B cell (primary cell): ENCODE results near the gene CSTF2. TPM values are rescaled to one million over a fixed set of nuclear protein-coding genes. Genes with fewer than 3 reads are reported as not detected.

Experiments used
- ATAC-seq: fragments of 200-7000 bp; cut with Tn5 transposase; one replicate; pipeline ENCODE4 v1.10.0; 2021; ENCODE audit warnings: low read depth, mild to moderate bottlenecking, moderate number of reproducible peaks, moderate library complexity
- CTCF ChIA-PET: fragments of 350-600 bp; sonication (Branson Sonifier 250); formaldehyde crosslinking; loops from one replicate; lab custom pipeline; 2021; ENCODE audit warnings: antibody characterized with exemption, inconsistent platforms; lab: Charles Lee
- POLR2A ChIA-PET: fragments of 350-600 bp; sonication (Branson Sonifier 250); formaldehyde crosslinking; loops from one replicate; lab custom pipeline; 2021; ENCODE audit warnings: antibody characterized with exemption; lab: Charles Lee
- DNase-seq: peaks from one replicate; pipeline ENCODE4 v3.0.0; 2013
- H2AFZ ChIP-seq: 2 replicates; pipeline ENCODE4 v1.6.1; 2012; ENCODE audit warnings: mild to moderate bottlenecking, low read depth, low read length; ENCODE audit not compliant: insufficient read depth, poor library complexity, severe bottlenecking
- H3K27ac ChIP-seq, 2 donors: 1 replicate in 1 of 2; 2 replicates in 1 of 2; pipeline ENCODE4 v1.5.1; 2012 to 2013; ENCODE audit warnings: low read length in 2 of 2, mild to moderate bottlenecking in 2 of 2, moderate library complexity in 1 of 2
- H3K27me3 ChIP-seq, 4 experiments: fragments of 200-600 bp in 1 of 4; sonication (generic) in 1 of 4; replicated peaks in 1 of 4; 1 replicate in 2 of 4; 2 replicates in 2 of 4; pipeline versions ENCODE4 v1.6.1 to v1.7.0; 2013 to 2016; ENCODE audit warnings: low read length in 3 of 4, mild to moderate bottlenecking in 2 of 4, mixed read lengths in 1 of 4, moderate library complexity in 1 of 4; ENCODE audit not compliant: insufficient read depth in 4 of 4, control insufficient read depth in 3 of 4; ENCODE audit errors: control extremely low read depth in 1 of 4
- H3K36me3 ChIP-seq, 2 experiments: replicated peaks in 1 of 2; 1 replicate in 1 of 2; 2 replicates in 1 of 2; pipeline versions ENCODE4 v1.6.1 to v1.7.1; 2013; ENCODE audit warnings: low read length in 1 of 2; ENCODE audit not compliant: insufficient read depth in 2 of 2, control insufficient read depth in 1 of 2; ENCODE audit errors: control extremely low read depth in 1 of 2, extremely low read depth in 1 of 2
- H3K4me1 ChIP-seq, 2 donors: fragments of 200-600 bp in 1 of 2; sonication (generic) in 1 of 2; 1 replicate in 1 of 2; 2 replicates in 1 of 2; pipeline versions ENCODE4 v1.5.1 to v1.6.1; 2013 to 2017; ENCODE audit warnings: low read length in 2 of 2; ENCODE audit not compliant: control insufficient read depth in 2 of 2, insufficient read depth in 2 of 2
- H3K4me2 ChIP-seq: replicated peaks from 2 replicates; pipeline ENCODE3; 2012; ENCODE audit warnings: mild to moderate bottlenecking, low read depth, low read length; ENCODE audit not compliant: poor library complexity, severe bottlenecking
- H3K4me3 ChIP-seq, 5 experiments: fragments of 200-600 bp in 1 of 5; sonication (generic) in 1 of 5; 1 replicate in 3 of 5; 2 replicates in 2 of 5; pipeline versions ENCODE4 v1.5.1 to v1.7.0; 2011 to 2016; ENCODE audit warnings: low read length in 4 of 5, mild to moderate bottlenecking in 4 of 5, low read depth in 2 of 5, control low read depth in 1 of 5, moderate library complexity in 1 of 5; ENCODE audit not compliant: insufficient read depth in 1 of 5; ENCODE audit errors: control extremely low read depth in 1 of 5, extremely low read depth in 1 of 5
- H3K79me2 ChIP-seq: fragments of 200-600 bp; sonication (generic); one replicate; pipeline ENCODE4 v1.6.0; 2016; ENCODE audit warnings: low read length; ENCODE audit not compliant: control insufficient read depth, insufficient read depth
- H3K9ac ChIP-seq: fragments of 200-600 bp; sonication (generic); 2 replicates; pipeline ENCODE4 v1.6.1; 2017; ENCODE audit warnings: mild to moderate bottlenecking, low read length, moderate library complexity
- H3K9me3 ChIP-seq, 3 donors: one replicate each; pipeline versions ENCODE4 v1.6.1 to v1.7.1; 2013; ENCODE audit warnings: low read length in 2 of 3; ENCODE audit not compliant: control insufficient read depth in 2 of 3, insufficient read depth in 1 of 3; ENCODE audit errors: control extremely low read depth in 1 of 3
- H4K20me1 ChIP-seq: 2 replicates; pipeline ENCODE4 v1.6.0; 2012; ENCODE audit warnings: mild to moderate bottlenecking, low read length; ENCODE audit not compliant: insufficient read depth, control insufficient read depth, poor library complexity, severe bottlenecking
- H3K27ac Mint-ChIP-seq: one replicate; pipeline ENCODE4 v1.8.0; 2021; ENCODE audit warnings: mixed read lengths
- H3K27me3 Mint-ChIP-seq: one replicate; pipeline ENCODE4 v1.8.0; 2021; ENCODE audit warnings: mixed read lengths
- H3K4me1 Mint-ChIP-seq: one replicate; pipeline ENCODE4 v1.8.0; 2021; ENCODE audit warnings: mixed read lengths
- H3K4me3 Mint-ChIP-seq: one replicate; pipeline ENCODE4 v1.8.0; 2021; ENCODE audit warnings: mixed read lengths
- H3K9me3 Mint-ChIP-seq: one replicate; pipeline ENCODE4 v1.8.0; 2022; ENCODE audit warnings: mixed read lengths; ENCODE audit not compliant: insufficient read depth
- EZH2 ChIP-seq: IDR thresholded peaks from 2 replicates; pipeline ENCODE4 v1.6.1; 2012; ENCODE audit warnings: borderline replicate concordance, low read depth, mild to moderate bottlenecking, moderate library complexity, low read length; ENCODE audit not compliant: insufficient read depth, poor library complexity, severe bottlenecking
- WGBS: methylation state at CpG from one replicate; pipeline ENCODE4 v1.1.5; 2013; ENCODE audit warnings: missing lambda C conversion rate; ENCODE audit not compliant: insufficient coverage; 5-methylcytosine and 5-hydroxymethylcytosine counted together
- intact Hi-C: fragments of 100-400 bp; cut with micrococcal nuclease; formaldehyde crosslinking; loops from one replicate; pipeline ENCODE4 v1.10.0; 2022
- polyA plus RNA-seq: library from polyadenylated mRNA; depleted of rRNA; stranded (reverse); fragments of >200 nt; gene quantifications from 2 replicates; pipeline ENCODE4 v1.2.3, GENCODE V29; 2012
- total RNA-seq, 2 donors: library from RNA; stranded (reverse); fragments of 120-200 nt in 1 of 2; gene quantifications; 1 replicate in 1 of 2; 2 replicates in 1 of 2; pipeline versions ENCODE4 v1.2.3 to v1.2.4, GENCODE V29; 2013 to 2022
- TF ChIP-seq, protein P1 (sequence below): fragments of 200-600 bp; IDR thresholded peaks from one replicate; pipeline ENCODE4 v1.8.0; 2022; ENCODE audit warnings: antibody characterized with exemption, mild to moderate bottlenecking

Gene CSTF2
- total and polyA plus RNA-seq, 2 donors (not counting 1 experiment from before 2014, with no cell fraction given) = 7.0 to 16.4 TPM

DNA sequence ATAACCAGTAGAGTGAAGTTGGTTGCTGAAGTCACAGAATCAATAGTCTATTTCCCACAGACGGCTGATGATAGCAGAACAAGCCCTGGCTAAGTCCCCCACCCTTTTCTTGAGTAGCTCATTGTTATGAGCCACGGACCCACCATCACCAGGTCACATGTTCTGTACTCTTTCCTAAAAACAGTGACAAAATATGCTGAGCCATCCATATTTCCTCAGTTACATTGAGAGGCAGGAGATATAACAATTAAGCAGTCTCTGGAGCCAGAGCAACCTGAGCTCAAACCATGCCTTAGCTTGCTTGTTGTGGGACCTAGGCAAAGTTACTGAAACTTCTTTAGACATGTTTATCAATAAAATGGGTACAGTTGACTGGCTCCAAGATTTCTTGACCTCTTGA, 2.9 kb upstream of the CSTF2 start:
- H3K4me2 ChIP-seq = no peak overlapping the region
- Mint-ChIP-seq H3K9me3 (no peaks in the 10 kb centered on the region), H3K4me3 (no peak overlapping the region), H3K27ac (no peak overlapping the region), H3K27me3 (peaks cover 19% of the 10 kb centered on the region), H3K4me1 (peaks cover 10% of the 10 kb centered on the region)
- no peak overlapping the region for H3K4me3 ChIP-seq
- H3K36me3 ChIP-seq = no peaks in the 10 kb centered on the region
- no peaks in the 10 kb centered on the region for H4K20me1 ChIP-seq
- H3K4me1 ChIP-seq = peaks cover 0 to 8% of the 10 kb centered on the region in 2 donors
- no peak overlapping the region for H3K27ac ChIP-seq
- no peak for TF ChIP-seq EZH2
- TF ChIP-seq, protein P1, sequence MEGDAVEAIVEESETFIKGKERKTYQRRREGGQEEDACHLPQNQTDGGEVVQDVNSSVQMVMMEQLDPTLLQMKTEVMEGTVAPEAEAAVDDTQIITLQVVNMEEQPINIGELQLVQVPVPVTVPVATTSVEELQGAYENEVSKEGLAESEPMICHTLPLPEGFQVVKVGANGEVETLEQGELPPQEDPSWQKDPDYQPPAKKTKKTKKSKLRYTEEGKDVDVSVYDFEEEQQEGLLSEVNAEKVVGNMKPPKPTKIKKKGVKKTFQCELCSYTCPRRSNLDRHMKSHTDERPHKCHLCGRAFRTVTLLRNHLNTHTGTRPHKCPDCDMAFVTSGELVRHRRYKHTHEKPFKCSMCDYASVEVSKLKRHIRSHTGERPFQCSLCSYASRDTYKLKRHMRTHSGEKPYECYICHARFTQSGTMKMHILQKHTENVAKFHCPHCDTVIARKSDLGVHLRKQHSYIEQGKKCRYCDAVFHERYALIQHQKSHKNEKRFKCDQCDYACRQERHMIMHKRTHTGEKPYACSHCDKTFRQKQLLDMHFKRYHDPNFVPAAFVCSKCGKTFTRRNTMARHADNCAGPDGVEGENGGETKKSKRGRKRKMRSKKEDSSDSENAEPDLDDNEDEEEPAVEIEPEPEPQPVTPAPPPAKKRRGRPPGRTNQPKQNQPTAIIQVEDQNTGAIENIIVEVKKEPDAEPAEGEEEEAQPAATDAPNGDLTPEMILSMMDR = no peak
- ChIA-PET CTCF (no interaction called here), POLR2A (no interaction called here)
- H3K9ac ChIP-seq = no peak overlapping the region
- no peaks in the 10 kb centered on the region for H3K79me2 ChIP-seq
- intact Hi-C loops = no loop called here
- H3K27me3 ChIP-seq = peaks cover 0 to 5% (median 2%) of the 10 kb centered on the region in 4 experiments
- no peak for DNase-seq
- ATAC-seq = no peak
- no peaks in the 10 kb centered on the region for H3K9me3 ChIP-seq
- no peak overlapping the region for H2AFZ ChIP-seq
- no CpG with 5 or more reads among the region's 2 CpGs for whole genome bisulfite sequencing

DNA sequence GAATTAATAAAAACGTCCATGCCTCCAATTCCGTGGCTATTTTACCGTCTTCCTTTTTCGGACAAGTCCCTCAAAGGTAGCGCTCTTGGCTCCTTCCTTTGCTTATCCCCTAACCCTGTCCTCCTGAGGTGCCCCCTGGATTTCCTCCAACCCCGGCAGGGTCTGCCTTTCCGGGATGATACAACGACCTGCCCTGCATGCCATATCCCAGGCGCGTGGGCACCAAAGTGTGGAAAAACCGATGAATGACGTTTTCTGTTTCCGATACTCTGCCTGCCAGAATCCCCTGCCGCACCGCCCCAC, 706 bp upstream of the CSTF2 start:
- H2AFZ ChIP-seq = peak overlapping the region; percentile 81
- DNase-seq = no peak
- WGBS = 3% methylated on average over 5 of the region's 15 CpGs
- H3K9ac ChIP-seq = peak overlapping the region; percentile 67
- peak overlapping the region; percentile 81 for H3K27ac Mint-ChIP-seq
- H3K27me3 ChIP-seq = peaks cover 0 to 3% (median 1%) of the 10 kb centered on the region in 4 experiments
- H3K27me3 Mint-ChIP-seq = peaks cover 15% of the 10 kb centered on the region
- POLR2A ChIA-PET = no interaction called here
- no peaks in the 10 kb centered on the region for H3K9me3 ChIP-seq
- H3K4me2 ChIP-seq = peak overlapping the region; percentile 70
- H3K27ac ChIP-seq = peak overlapping the region; percentile 76 to 89
- H3K4me3 ChIP-seq = peak overlapping the region; percentile 64 to 81 (median 72)
- H3K9me3 Mint-ChIP-seq = no peaks in the 10 kb centered on the region
- intact Hi-C loops = no loop called here
- ATAC-seq = no peak
- H3K4me1 ChIP-seq = peaks cover 0 to 8% of the 10 kb centered on the region in 2 donors
- no peaks in the 10 kb centered on the region for H3K79me2 ChIP-seq
- H3K4me3 Mint-ChIP-seq = peak overlapping the region; percentile 88
- TF ChIP-seq, protein P1 = no peak
- TF ChIP-seq EZH2 = no peak
- CTCF ChIA-PET = no interaction called here
- H4K20me1 ChIP-seq = no peaks in the 10 kb centered on the region
- peaks cover 0 to 11% of the 10 kb centered on the region in 2 experiments for H3K36me3 ChIP-seq
- peaks cover 10% of the 10 kb centered on the region for H3K4me1 Mint-ChIP-seq
